HepG2 (cell line): Measurements from ENCODE around the gene AP2A2. TPM values are rescaled to one million over a fixed set of nuclear protein-coding genes. Genes with fewer than 3 reads are reported as not detected.

Experiments
- ARID2 ChIP-seq: sonication (generic); formaldehyde crosslinking; IDR thresholded peaks from 2 replicates; pipeline ENCODE4 v1.8.1; 2022; ENCODE audit warnings: mild to moderate bottlenecking, missing genetic modification reagents, borderline replicate concordance
- BRCA1 ChIP-seq: sonication (generic); formaldehyde crosslinking; IDR thresholded peaks from 2 replicates; pipeline ENCODE4 v1.4.0; 2020; ENCODE audit warnings: missing genetic modification reagents
- CAMTA2 ChIP-seq: sonication (generic); formaldehyde crosslinking; IDR thresholded peaks from 2 replicates; pipeline ENCODE4 v1.4.0; 2020; ENCODE audit warnings: mild to moderate bottlenecking, missing genetic modification reagents, borderline replicate concordance
- IRF1 ChIP-seq: sonication (generic); formaldehyde crosslinking; IDR thresholded peaks from 2 replicates; pipeline ENCODE4 v1.4.0; 2020; ENCODE audit warnings: low read depth, mild to moderate bottlenecking, missing genetic modification reagents
- IRF9 ChIP-seq: sonication (generic); formaldehyde crosslinking; IDR thresholded peaks from 2 replicates; pipeline ENCODE4 v1.8.0; 2022; ENCODE audit warnings: missing genetic modification reagents, mild to moderate bottlenecking, borderline replicate concordance
- KDM6A ChIP-seq: IDR thresholded peaks from 2 replicates; pipeline ENCODE4 v1.6.1; 2016; ENCODE audit warnings: low read depth
- NFKBIZ ChIP-seq: IDR thresholded peaks from 2 replicates; pipeline ENCODE4 v1.6.1; 2018; ENCODE audit warnings: missing genetic modification reagents, missing compliant biosample characterization
- NFYB ChIP-seq: sonication (generic); formaldehyde crosslinking; IDR thresholded peaks from 2 replicates; pipeline ENCODE4 v1.4.0; 2020; ENCODE audit warnings: missing genetic modification reagents
- RNF2 ChIP-seq: fragments of 450-650 bp; conservative IDR thresholded peaks from 2 replicates; pipeline ENCODE4 v1.6.1; 2016; ENCODE audit warnings: low read depth
- SMYD3 ChIP-seq: sonication (generic); formaldehyde crosslinking; IDR thresholded peaks from 2 replicates; pipeline ENCODE4 v1.8.1; 2023; ENCODE audit warnings: mild to moderate bottlenecking, missing genetic modification reagents
- TARDBP ChIP-seq: sonication (generic); formaldehyde crosslinking; IDR thresholded peaks from 2 replicates; pipeline ENCODE4 v1.8.0; 2022; ENCODE audit warnings: mild to moderate bottlenecking, missing genetic modification reagents
- ZNF235 ChIP-seq: sonication (generic); formaldehyde crosslinking; IDR thresholded peaks from 2 replicates; pipeline ENCODE4 v1.8.1; 2023; ENCODE audit warnings: mild to moderate bottlenecking, missing genetic modification reagents, borderline replicate concordance
- ZNF24 ChIP-seq: fragments of 450-650 bp; IDR thresholded peaks from 2 replicates; pipeline ENCODE4 v1.6.1; 2017; ENCODE audit warnings: antibody characterized with exemption, mild to moderate bottlenecking
- ZNF557 ChIP-seq: sonication (generic); formaldehyde crosslinking; IDR thresholded peaks from 2 replicates; pipeline ENCODE4 v1.4.0; 2020; ENCODE audit warnings: missing genetic modification reagents
- ZNF746 ChIP-seq: sonication (generic); formaldehyde crosslinking; IDR thresholded peaks from 2 replicates; pipeline ENCODE4 v1.8.0; 2022; ENCODE audit warnings: mild to moderate bottlenecking, missing genetic modification reagents
- ZNF780A ChIP-seq: sonication (generic); formaldehyde crosslinking; IDR thresholded peaks from 2 replicates; pipeline ENCODE4 v1.8.0; 2022; ENCODE audit warnings: mild to moderate bottlenecking, missing genetic modification reagents, moderate library complexity
- ZNF800 ChIP-seq: sonication (generic); formaldehyde crosslinking; IDR thresholded peaks from 2 replicates; pipeline ENCODE4 v1.4.0; 2020; ENCODE audit warnings: missing genetic modification reagents
- ZSCAN12 ChIP-seq: sonication (generic); formaldehyde crosslinking; IDR thresholded peaks from 2 replicates; pipeline ENCODE4 v1.9.0; 2021; ENCODE audit warnings: mild to moderate bottlenecking, missing genetic modification reagents
- polyA plus RNA-seq, 8 experiments: library from polyadenylated mRNA; depleted of rRNA in 3 of 8; stranded (reverse) in 7 of 8; unstranded in 1 of 8; fragments of >200 nt; fragmentation: Illumina TruSeq in 4 of 8; extraction: Trizol in 4 of 8; gene quantifications; 2 replicates each; pipeline versions ENCODE4 v1.2.1 to v1.2.3, GENCODE V29; 2011 to 2016; ENCODE audit warnings: low read depth in 4 of 8, missing spikeins in 1 of 8, mixed read lengths in 1 of 8; ENCODE audit not compliant: insufficient read depth in 1 of 8
- total RNA-seq, 5 experiments: library from RNA; depleted of rRNA; stranded (reverse); fragments of >200 nt; fragmentation: Illumina TruSeq; extraction: Trizol; gene quantifications; 2 replicates each; pipeline ENCODE4 v1.2.3, GENCODE V29; 2016; ENCODE audit warnings: low read depth in 1 of 5
- TF ChIP-seq, protein P1 (sequence below): sonication (generic); formaldehyde crosslinking; IDR thresholded peaks from 2 replicates; pipeline ENCODE4 v1.4.0; 2020; ENCODE audit warnings: mild to moderate bottlenecking, missing genetic modification reagents
- TF ChIP-seq, protein P2 (sequence below): sonication (generic); formaldehyde crosslinking; IDR thresholded peaks from 2 replicates; pipeline ENCODE4 v1.9.0; 2021; ENCODE audit warnings: missing genetic modification reagents, mild to moderate bottlenecking, borderline replicate concordance

The AP2A2 gene
- total and polyA plus RNA-seq, 2 of the 13 experiments (the other 11 are each of a cell fraction or from before 2014, with no cell fraction given), result 25.7 to 75.7 TPM

GRCh38 chr11:914747-915501, 10.7 kb upstream of the AP2A2 start (continued):
- TF ChIP-seq, protein P1, sequence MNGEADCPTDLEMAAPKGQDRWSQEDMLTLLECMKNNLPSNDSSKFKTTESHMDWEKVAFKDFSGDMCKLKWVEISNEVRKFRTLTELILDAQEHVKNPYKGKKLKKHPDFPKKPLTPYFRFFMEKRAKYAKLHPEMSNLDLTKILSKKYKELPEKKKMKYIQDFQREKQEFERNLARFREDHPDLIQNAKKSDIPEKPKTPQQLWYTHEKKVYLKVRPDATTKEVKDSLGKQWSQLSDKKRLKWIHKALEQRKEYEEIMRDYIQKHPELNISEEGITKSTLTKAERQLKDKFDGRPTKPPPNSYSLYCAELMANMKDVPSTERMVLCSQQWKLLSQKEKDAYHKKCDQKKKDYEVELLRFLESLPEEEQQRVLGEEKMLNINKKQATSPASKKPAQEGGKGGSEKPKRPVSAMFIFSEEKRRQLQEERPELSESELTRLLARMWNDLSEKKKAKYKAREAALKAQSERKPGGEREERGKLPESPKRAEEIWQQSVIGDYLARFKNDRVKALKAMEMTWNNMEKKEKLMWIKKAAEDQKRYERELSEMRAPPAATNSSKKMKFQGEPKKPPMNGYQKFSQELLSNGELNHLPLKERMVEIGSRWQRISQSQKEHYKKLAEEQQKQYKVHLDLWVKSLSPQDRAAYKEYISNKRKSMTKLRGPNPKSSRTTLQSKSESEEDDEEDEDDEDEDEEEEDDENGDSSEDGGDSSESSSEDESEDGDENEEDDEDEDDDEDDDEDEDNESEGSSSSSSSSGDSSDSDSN, result 0 out of 2 replicates have a peak, but pooled peaks have one; percentile 49
- TF ChIP-seq NFKBIZ (CRISPR knock-in tag), result 0 out of 2 replicates have a peak, but pooled peaks have one; percentile 48
- no peak for TF ChIP-seq RNF2
- TF ChIP-seq SMYD3 (CRISPR knock-in tag), result no peak
- no peak for TF ChIP-seq ZNF780A (CRISPR knock-in tag)
- no peak for TF ChIP-seq ZNF800
- TF ChIP-seq NFYB (CRISPR knock-in tag), result no peak
- TF ChIP-seq ZNF557 (CRISPR knock-in tag), result no peak
- TF ChIP-seq IRF9 (CRISPR knock-in tag), result no peak
- no peak for TF ChIP-seq IRF1
- TF ChIP-seq ZSCAN12 (CRISPR knock-in tag), result no peak
- TF ChIP-seq ARID2 (CRISPR knock-in tag), result no peak
- TF ChIP-seq, protein P2, sequence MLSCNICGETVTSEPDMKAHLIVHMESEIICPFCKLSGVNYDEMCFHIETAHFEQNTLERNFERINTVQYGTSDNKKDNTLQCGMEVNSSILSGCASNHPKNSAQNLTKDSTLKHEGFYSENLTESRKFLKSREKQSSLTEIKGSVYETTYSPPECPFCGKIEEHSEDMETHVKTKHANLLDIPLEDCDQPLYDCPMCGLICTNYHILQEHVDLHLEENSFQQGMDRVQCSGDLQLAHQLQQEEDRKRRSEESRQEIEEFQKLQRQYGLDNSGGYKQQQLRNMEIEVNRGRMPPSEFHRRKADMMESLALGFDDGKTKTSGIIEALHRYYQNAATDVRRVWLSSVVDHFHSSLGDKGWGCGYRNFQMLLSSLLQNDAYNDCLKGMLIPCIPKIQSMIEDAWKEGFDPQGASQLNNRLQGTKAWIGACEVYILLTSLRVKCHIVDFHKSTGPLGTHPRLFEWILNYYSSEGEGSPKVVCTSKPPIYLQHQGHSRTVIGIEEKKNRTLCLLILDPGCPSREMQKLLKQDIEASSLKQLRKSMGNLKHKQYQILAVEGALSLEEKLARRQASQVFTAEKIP (CRISPR knock-in tag), result no peak
- TF ChIP-seq ZNF746 (CRISPR knock-in tag), result peak; percentile 45; the same call in 1 of the 2 replicates
- no peak for TF ChIP-seq KDM6A (CRISPR knock-in tag)
- TF ChIP-seq ZNF24, result no peak
- TF ChIP-seq TARDBP (CRISPR knock-in tag), result peak; percentile 92
- no peak for TF ChIP-seq BRCA1 (CRISPR knock-in tag)
- TF ChIP-seq CAMTA2, result no peak
- TF ChIP-seq ZNF235, result no peak
